Body of pancreas (tissue), 4 donors: ENCODE results near the gene IZUMO4.

Source experiments
- POLR2A ChIP-seq, 3 donors: fragments of 450-650 bp; IDR thresholded peaks; one replicate each; pipeline ENCODE4 v1.6.1; 2016; ENCODE audit warnings: antibody characterized with exemption in 3 of 3, mild to moderate bottlenecking in 2 of 3
- TF ChIP-seq, protein P1 (sequence below), 7 experiments: fragments of 450-650 bp in 4 of 7; fragments of 200-600 bp in 3 of 7; sonication (generic) in 3 of 7; IDR thresholded peaks; one replicate each; pipeline ENCODE4 v1.5.1; 2016 to 2019; ENCODE audit warnings: antibody characterized with exemption in 7 of 7

- TF ChIP-seq, protein P1, sequence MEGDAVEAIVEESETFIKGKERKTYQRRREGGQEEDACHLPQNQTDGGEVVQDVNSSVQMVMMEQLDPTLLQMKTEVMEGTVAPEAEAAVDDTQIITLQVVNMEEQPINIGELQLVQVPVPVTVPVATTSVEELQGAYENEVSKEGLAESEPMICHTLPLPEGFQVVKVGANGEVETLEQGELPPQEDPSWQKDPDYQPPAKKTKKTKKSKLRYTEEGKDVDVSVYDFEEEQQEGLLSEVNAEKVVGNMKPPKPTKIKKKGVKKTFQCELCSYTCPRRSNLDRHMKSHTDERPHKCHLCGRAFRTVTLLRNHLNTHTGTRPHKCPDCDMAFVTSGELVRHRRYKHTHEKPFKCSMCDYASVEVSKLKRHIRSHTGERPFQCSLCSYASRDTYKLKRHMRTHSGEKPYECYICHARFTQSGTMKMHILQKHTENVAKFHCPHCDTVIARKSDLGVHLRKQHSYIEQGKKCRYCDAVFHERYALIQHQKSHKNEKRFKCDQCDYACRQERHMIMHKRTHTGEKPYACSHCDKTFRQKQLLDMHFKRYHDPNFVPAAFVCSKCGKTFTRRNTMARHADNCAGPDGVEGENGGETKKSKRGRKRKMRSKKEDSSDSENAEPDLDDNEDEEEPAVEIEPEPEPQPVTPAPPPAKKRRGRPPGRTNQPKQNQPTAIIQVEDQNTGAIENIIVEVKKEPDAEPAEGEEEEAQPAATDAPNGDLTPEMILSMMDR (IDR thresholded peaks at IDR 0.05) = no peak
- TF ChIP-seq POLR2A (IDR thresholded peaks at IDR 0.05) = no peak
Measured at GRCh38 chr19:2122251-2122650, 25.5 kb downstream of the IZUMO4 start.
